Renal cortical epithelial cell (primary cell): ENCODE results near the gene MAB21L1. TPM values are rescaled to one million over a fixed set of nuclear protein-coding genes. Genes with fewer than 3 reads are reported as not detected.

Experiments used
- DNase-seq: peaks from one replicate; pipeline ENCODE4 v3.0.0-alpha.2; 2011; ENCODE audit warnings: low read depth
- total RNA-seq: library from RNA; depleted of rRNA; stranded (reverse); fragments of >200 nt; gene quantifications from 2 replicates; pipeline ENCODE4 v1.2.3, GENCODE V29; 2014

MAB21L1 gene
- total RNA-seq, 1 donor from 2014 or later = not detected

DNA sequence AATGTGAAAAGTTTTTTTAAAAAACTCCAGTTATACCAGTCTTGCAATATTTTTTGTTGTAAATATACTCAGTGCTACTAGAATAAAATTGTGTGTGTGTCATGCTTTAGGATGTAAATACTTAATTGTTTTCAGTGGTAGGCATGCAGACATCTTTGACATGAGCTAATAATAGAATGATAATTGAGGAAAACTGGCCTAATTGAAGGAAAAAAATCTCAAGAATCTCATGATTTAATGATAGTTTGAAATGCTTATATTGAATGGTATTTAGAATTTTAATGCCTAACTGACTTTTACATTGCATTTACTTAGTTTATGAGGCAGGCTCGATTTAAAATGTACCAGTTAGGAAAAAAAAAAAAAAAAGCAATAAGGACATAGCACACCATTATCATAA is 3.2 kb upstream of the MAB21L1 start:
- DNase-seq = no peak

DNA sequence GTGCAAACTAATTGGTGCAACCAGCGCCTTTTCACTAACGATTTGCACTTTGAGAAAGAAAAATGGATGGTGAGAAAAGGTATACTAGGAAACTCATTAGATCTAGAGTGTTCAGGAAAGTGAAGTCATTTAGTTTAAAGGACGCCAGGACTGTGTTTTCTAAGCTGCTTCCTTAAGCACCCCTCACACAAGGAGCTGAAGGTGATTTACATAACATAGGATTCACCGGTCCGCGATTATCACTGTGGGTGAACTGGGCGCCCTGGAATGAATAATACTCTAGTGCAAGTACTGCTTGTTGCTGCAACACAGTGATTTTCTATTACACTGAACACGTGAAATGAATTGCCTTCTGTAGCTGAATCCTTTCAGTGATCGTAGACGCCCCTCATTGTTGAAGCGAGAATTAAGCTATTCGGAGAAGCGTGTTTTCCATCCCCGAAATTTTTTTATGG is 2.6 kb upstream of the MAB21L1 start:
- no peak for DNase-seq

DNA sequence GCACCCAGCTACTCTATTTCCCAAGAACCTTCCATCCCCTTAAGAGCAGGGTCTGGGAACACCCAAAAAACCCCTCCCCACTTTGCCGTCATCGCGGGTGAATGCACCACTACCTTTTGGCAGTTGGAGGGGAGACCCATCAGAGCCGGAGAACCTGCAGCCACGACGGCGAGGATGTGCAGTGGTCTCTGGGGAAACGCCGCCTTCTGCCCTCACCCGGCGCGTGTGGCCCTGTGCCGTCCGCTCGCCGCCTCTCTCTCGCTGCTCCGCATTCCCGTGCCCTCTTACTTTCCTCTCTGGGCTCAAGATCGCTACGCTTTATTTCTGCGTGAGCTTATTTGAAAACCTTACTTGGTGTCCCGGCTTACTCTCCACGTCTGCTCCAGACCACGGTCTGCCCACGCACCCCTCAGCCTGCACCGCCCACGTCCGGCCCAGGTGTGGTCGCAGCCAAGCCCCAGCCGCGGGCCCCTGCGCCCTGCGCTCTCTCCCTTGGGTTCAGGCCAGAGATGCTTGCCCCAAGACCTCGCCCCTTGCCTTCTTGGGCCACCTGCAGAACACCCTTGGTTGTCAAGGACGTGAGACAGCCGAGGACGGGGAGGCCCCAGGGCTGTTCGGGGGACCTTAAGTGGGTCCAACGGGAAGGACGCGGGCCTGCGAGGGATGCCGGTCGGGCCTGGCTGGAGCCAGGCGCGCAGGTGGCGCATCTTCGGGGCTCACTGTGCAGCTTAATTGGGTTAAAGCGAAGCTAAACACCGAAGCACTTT is 2.0 kb upstream of the MAB21L1 start:
- no peak for DNase-seq

DNA sequence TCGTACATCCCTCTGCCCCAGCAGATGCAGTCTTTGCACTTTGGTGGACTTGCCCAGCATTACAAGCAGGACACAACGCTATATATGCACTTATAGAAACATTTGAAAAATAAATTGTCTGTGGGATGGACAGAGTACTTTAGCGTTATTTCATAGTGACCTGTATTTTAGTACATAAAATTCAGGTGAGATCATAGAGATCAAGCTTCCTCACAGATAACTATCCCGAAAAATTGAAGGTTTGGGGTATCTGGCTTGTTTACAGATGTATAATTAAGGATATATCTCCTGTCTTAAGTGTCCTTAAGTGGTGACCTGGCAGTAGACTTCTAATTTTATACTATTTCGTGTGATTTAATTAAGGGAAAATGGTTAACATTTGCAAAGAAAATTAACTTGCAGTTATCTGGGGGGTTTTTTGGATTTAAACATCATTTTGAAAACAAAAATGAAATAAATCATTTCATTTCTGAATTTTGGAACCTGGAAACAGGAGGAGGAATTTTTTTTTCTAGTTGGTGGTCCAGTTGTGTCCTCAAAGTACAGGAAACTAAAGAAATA is 977 bp upstream of the MAB21L1 start:
- DNase-seq = no peak

DNA sequence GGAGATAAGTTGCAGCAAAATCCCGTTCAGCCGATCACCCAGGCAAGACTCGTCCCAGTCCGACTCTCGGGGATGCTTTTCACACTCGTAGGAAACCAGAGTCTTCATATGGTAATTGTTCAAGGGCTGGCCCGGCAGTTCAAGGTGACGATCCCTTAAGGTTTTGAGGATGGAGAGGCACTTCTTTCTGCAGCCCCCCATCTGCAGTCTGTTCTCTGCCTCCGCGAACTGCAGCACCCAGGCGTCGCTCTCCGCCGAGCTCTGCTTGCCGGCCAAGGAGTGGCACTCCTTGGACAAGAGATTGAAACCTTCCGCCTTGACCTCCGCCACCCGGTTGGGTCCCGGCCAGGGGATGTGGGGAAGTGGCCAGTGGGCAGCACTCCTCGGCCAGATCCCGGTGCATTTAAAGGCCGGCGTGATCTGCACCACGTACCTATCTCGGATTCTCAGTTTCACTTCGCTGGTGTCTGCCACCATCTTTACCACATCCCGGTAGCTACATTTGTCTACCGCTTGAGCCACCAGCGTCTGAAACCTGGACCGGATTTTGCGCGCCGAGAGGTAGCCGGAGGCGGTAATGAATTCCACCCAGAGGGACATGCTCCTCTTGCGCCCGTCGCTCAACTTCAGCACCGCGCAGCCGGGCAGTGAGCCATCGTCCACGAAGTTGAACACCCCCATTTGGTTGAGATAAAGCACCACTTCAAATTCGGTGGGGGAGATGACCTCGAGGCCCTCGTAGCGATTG is 1.1 kb downstream of the MAB21L1 start:
- DNase-seq = no peak

DNA sequence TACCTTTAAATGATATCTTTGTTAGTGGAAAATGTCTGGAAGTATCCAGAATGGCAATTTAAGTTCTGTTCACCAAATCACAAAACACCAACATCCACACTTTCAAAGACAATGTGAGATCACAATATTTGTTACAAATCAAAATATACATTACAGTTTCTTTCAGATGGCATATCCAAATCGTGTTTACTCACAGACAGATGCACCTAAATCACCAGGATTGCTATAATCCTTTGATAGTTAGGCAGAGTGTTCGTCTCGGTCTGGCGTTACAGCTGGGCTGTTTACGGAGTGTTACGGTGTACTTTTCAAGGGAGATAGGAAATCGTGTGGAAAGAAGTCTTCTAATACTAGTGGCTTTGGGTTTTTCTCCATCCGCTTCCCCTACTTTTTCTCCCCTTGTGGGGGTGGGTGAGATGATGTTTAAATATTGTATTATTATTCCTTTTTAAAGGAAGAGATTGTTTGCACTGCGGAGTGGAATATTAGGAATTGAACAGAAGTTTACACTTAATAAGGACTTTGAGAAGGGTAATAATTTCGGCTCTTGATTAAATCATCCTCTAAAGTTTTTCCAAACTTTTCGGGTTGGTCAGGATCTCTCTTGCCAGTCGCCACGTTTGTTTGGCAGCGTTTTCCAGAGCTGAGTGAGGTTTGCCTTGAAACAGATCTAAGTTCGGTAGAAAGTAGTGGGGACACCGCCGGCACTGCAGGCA is 1.8 kb downstream of the MAB21L1 start:
- DNase-seq = no peak

DNA sequence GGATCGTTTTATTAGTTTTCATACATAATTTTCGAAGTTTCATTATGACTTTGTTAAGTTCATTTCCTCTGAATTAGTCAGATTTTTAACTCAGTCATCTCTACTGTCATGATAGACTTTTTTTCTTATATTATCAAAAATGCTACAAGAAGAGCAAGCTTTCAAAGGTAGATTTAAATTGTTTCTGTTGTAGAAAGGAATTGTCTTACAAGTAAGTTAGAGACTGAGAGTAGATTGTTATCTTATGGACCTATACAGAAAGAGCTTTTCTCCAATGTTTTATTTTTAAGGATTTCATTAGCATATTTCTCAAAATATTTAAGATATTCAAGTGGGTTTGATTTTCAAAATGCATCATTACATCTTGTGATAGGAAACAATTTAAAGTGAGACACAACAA is 2.7 kb downstream of the MAB21L1 start:
- no peak for DNase-seq

DNA sequence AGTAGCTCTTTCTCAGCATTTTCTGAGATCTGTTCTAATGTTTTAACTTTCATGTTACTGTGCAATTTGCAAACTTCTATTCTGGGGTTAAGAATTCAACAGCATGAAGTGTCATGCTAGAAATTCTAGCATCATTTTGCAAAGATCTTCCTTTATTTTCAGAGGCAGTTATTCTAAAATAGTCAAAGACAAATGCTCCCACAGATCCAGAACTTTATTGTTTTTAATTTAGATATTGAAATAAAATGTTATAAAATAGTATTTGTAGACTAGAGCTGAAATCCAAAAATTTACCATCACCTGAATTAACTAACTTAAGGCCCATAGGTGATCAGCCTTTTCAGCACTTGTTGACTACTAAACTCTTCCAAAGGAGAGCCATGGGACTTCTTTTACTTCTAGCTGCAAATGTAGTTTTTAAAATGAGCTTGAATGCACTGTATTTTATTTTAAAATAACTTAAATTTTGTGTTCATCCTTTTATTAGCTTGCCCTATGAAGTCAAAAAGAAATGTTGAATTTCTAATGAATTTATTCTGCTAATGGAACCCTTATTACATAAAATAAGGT is 3.2 kb downstream of the MAB21L1 start:
- no peak for DNase-seq

DNA sequence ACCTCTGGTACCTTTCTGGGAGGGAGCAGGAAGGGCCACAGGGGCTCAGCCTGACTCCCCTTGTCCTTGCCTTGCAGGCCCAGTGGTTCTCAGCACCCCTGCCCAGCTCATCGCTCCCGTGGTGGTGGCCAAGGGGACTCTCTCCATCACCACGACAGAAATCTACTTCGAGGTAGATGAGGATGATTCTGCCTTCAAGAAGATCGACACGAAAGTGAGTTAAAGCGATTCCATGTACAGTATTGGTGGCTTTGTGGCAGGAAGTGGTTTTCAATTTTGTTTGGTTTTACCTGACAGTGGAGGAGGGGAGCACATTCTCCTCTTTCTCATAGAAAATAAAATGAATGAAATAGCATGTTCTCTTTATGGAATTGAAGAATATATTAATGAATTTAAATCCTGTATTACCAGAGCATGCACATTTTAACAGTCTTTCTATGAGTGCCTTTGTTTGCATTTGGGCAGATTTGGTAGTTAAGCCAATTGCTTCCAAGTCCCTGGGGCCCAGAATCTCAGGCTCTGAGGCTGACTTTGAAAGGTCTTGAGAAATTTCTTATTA is 4.1 kb downstream of the MAB21L1 start:
- no peak for DNase-seq

DNA sequence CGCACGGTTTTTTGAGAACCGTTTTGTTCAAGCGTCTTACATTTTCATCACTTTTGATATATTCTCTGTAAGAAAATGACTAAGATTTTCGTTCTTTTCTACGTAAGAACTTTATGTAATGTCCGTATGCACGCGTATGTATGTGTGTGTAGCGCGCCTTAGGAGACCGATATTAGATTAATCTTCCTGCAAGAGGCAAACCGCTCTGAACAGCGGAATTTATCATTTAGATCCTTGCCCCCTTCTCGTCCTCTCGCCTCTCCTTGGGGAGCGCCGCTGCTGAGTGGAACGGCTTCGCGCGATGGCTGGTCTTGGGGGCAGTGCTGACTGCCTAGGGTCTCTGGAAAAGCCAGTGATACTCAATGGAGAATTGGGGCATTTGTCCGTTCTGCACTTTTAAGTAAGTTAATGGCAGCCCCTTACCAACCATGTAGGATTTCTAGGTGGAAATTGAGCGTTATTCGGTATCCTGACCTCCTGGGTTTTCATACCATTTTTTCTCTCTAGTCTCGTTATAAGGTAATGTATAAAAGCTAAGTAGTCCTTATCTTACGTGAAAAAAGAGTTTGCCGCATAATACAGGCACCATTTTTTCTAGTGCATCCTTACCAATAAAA is 4.7 kb downstream of the MAB21L1 start:
- DNase-seq = no peak

DNA sequence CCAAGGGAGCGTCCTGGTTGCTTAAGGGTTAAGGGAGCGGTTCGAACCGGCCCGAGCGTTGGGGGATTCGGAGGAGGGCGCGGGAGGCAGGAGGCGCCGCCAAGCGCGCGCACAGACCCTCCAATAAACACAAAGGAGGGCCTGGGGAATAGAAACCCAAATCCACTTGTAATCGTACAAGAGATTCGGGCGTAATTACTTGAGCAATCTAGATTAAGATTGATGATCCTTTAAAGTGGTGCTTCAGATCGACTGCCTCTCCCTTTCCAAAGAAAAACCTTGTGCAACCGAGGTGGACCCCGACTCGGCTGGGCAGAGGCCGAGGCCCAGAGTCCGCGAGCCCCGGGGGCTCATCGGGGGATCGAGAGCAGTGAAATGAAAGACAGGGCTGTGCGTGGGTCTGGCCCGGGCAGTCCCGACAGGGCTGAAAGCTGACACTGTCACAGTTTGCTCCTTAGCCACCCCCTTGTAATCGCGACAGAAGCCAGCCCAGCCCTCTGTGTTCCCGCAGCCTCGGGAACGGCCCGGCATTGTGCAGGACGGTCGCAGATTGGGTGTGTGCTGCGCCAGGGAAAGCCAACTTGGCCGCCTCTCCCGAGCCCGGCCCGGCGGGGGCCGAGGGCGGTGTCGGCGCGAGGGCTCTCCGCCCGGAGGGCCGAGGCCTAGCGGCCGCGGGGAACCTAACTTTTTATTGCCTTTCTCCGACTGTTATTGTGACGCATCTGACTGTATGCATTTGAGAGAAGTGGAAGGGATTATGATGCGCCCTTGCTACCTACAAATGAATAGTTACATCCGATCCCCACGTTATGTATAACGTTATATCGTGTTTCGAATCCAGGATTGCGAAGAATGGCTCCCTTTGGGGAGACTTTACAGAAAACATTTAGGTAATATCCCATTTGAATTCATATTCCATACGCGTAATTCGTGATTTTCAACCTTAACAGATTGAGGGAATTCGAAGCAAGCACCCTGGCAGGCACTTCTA is 5.5 kb downstream of the MAB21L1 start:
- DNase-seq = peak; percentile 8

DNA sequence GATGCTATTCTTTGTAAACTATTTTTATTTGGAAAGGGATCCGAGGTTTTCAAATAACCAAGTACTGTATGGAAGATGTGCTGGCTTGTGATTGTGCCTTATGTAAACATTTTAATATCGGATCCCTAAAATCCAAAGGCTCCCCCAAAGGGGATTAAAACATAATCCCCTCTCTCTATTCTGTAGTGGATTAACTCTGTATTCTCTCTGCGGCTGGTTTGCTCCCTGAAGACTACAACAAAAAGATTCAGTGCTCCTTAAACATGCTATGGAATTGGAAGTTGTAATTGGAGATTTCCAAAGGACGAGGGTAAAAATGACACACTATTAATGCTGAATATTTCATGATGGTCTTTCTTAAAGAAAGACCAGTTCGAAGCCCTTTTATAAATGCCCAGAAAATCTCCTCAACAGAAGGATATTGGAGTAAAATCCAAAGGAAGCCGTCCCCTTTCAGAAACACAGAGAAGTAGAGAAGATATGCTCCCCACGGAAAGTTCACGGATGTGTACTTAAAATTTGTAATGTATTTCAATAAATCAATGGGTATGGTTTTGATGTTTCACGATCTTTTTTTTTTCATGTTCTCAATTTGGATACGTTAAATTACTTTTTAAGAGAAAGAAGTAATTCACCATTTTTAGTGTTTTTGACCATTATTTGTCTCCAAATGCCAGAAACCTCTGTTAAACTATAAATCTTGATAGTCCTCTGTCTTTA is 6.5 kb downstream of the MAB21L1 start:
- no peak for DNase-seq

DNA sequence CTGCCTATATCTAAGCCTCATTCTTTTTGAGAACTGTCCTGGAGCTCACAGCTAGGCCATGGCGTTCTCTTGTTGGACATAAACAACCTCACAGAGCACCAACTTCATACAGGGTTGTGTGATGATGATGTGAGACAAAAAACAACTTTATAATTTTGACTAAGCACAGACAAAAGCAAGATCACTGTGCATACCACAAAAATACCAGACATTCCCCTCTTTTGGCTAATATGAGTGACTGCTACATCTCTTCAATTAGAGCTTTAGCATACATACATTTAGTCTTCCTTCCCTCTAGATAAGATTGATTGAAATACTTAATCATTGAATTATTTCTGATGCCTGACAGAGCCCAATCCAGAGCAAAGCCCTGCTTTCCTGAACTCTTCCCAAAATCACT is 8.3 kb downstream of the MAB21L1 start:
- no peak for DNase-seq

DNA sequence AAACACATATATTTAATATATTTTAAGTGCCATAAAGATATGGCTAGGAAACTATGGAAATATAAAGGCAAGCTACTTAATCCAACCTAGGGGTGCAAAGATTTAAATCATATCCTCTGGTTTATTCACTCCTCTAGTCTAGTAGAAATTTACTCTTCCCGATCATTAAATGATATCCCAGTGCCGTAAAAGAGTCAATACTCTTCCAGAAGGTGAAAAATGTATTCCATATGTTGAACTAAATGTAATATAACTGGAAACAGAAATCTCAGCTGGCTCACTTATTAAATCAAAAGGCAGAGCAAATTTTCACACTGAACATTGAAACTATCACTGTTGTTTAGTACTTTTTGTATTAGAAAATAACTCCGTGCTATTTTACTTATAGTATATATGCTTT is 11.1 kb downstream of the MAB21L1 start:
- no peak for DNase-seq

DNA sequence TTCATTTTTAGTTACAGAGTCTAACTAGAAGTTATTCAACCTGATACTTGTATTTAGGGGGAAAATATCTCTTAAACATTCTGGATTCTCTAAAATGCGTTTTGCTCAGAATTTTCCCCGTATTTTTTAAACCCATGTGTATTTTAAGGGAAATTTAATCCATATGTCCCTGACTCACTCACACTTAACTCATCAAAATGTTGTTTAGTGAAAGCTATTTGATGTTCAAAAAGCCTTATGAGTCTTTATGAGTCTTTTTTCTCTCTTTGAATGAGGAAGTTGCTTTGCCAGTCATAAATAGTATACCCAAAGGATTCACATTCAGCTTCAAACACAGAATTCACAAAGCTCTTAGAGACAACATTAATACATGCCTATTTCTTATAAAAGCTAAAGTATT is 16.4 kb downstream of the MAB21L1 start:
- no peak for DNase-seq

DNA sequence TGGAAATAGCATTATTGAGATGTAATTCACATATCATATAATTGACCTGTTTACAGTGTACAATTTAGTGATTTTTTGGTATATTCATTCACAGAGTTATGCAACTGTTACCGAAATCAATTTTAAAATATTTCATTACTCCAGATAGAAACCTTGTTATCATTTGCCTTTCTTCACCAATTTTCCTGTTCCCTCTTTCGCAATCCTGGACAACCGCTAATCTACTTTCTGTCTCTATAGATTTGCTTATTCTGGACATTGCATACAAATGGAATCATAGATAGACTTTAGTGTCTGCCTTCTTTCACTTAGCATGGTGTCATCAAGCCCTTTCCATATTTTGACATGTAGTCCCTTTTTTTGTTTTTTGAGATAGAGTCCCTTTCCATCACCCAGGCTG is 19.2 kb downstream of the MAB21L1 start:
- DNase-seq = no peak

DNA sequence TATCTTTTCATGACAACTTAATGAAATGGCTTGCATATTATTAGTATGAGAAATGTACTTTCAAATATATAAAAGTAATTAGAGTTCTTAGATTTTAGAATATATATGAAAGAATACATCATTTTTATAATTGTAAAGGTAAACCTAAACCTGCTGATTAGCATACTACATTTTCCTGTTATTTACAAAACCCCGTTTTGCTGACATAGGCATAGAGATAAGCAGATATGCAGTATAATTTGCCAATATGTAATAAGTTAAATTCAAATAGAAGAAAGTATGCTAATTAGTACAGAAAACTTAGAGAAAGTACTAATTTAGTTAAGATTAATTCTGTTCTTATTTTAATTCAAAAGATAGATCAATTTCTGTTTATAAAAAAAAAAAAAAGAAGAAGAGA is 21.5 kb downstream of the MAB21L1 start:
- no peak for DNase-seq

DNA sequence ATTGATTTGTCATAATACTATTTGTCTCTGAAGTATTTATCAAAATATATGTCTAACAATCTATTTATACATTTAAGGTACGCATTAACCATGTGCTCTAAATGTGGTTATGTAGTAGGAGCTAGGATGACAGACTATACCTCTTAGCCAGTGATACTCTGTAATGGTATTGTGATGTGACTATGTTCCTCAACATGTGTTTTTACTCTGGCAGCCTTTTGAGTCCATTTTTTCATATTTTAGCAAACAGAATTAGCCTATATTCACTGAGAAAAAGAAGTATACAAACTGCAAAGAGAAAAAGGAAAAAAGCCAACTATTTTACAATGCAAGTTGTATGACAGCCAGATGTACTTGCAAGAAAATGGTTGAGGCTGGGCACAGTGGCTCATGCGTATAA is 26.7 kb downstream of the MAB21L1 start:
- no peak for DNase-seq

DNA sequence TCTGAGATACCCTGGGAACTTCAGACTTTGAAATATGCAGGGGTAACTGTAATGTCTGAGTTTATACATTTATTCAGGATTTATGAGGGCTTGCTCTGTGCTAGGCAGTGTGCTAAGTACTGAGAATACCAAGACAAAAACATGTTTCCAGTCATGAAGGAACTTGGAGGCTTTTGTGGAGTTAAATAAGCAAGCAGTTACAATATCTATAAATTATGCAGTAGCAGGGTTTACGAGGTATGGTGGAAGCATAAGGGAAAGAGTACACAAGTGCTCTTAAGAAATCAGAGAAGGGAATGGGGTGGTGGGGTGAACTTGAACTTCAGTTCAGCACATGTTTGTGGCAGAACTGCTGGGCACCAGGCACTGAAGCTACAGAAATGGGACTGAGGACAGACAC is 28.0 kb downstream of the MAB21L1 start:
- no peak for DNase-seq
